HG02763 (cell line): ENCODE measurements around the gene MAPK1.
A peak's percentile ranks its signal among the peaks of the same experiment; 100 is the strongest.
"Not testable (repeated sequence)": the region's sequence is repeated elsewhere in the genome, so short reads cannot be mapped to it uniquely, and the experiment has no call there.

Source experiments
- ATAC-seq: cut with Tn5 transposase; IDR thresholded peaks from one replicate; pipeline ENCODE4 v1.9.1; 2021; ENCODE audit warnings: mild to moderate bottlenecking, moderate library complexity; ENCODE audit not compliant: unreplicated experiment

MAPK1 gene

DNA sequence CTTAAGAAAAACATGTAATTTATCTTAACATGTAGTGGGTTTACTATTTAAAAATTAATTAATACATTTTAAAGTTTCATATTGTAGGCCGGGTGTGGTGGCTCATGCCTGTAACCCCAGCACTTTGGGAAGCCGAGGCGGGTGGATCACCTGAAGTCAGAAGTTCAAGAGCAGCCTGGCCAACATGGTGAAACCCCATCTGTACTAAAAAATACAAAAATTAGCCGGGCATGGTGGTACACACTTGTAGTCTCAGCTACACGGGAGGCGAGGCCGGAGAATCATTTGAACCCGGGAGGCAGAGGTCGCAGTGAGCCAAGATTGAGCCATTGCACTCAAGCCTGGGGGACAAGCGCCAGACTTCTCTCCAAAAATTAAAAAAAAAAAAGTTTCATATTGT is 73.7 kb downstream of the MAPK1 start:
- ATAC-seq: not testable (repeated sequence)

DNA sequence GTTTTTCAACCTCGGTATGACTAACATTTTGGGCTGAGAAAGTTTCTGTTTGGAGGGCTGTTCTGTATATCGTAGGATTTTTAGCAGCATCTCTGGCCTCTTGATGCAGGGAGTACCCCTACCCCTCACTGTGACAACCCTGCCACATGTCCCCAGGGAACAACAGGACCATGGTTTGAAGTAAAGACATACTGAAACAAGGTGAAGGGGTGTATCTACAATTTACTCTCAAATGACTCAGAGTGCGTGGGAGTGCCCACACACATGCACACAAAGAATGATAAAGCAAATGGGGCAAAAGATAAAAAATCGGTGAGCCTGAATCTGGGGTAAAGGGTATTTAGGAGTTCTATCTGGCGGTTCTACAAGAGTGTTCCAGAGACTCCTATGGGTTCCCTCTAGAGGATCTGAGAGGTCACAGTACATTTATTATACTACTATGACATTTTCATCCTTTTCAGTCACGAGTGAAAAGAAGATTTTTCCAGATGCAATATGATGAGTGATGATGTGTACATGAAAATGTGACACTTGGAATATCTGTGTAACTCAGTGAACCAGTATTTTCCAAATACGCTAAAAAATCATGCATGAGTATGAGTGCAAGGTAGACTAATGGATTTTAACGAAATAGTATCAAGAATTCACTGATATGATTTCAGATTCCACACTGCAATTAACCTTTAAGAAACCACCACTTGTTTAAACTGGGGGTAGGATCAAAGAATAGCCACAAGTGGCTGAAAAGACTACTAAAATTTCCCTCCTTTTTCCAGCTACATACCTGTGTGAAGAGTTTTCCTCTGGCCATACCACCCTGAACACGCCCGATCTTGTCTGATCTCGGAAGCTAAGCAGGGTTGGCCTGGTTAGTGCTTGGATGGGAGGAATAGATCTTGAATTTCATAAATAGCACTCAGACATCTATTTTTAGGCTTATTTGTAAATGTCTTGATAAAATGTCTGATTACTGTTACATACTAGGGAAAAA is 75.5 kb downstream of the MAPK1 start:
- peak; percentile 56 for ATAC-seq

DNA sequence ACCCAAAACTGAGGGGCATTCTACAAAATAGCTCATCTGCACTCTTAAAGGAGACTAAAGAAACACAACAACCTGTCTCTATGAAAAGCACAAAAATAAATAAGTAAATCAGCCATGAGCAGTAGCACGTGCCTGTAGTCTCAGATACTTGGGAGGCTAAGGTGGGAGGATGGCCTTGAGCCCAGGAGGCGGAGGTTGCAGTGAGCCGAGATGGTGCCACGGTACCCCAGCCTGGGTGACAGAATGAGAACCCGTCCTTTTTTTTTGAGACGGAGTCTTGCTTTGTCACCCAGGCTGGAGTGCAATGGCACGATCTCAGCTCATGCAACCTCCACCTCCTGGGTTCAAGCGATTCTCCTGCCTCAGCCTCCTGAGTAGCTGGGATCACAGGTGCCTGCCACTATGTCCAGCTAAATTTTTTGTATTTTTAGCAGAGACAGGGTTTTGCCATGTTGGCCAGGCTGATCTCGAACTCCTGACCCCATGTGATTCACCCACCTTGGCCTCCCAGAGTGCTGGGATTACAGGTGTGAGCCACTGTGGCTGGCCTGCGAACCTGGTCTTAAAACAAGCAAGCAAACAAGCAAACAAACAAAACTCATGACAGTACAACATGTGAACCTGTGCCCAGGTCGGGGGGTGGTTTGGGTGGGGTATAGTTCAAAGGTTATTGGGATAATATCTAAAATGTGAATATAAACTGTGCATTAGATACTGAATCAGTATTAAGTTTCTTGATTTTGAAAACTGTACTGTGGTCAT is 76.4 kb downstream of the MAPK1 start:
- not testable (repeated sequence) for ATAC-seq

DNA sequence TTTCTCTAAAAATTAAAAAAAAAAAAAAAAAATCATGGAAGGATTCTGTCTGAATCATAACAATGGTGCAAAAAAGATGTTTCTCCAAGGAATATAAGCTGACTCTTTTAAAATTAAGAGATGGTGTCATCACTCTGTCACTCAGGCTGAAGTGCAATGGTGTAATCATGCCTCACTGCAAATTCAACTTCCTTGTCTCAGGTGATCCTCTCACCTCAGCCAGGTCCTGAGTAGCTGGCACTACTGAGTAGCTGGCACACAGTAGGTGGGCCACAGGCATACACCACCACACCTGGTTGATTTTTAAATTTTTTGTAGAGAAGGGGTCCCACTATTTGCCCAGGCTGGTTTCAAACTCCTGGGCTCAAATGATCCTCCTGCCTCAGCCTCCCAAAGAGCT is 77.1 kb downstream of the MAPK1 start:
- no peak for ATAC-seq

DNA sequence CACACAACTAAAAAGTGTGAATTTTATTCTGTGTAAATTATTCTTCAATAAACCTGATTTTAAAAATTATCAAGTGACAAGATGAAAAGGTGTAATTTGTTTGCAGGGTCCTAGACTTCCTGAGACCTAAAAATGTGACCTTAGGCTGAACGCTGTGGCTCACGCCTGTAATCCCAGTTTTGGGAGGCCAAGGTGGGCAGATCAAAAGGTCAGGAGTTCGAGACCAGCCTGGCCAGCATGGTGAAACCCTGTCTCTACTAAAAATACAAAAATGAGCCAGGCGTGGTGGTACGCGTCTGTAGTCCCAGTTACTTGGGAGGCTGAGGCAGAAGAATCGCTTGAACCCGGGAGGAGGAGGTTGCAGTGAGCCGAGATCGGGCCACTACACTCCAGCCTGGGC is 79.9 kb downstream of the MAPK1 start:
- not testable (repeated sequence) for ATAC-seq

DNA sequence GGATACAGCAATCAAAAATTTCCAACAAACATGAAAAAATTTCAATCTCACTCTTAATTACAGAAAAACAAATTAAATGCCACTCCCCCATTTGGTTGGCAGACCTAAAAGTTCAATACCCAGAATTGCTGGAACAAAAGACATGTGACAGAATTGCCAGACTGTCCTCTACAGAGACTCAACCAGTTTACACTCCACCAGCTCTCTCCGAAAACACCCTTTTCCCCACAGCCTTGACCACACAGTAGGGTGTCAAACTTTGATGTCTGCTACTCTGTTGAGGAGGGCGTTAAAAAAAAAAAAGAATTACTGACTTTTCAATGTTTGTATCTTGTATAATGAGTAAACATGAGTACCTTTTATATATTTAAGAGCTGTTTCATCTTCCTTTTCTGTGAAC is 87.2 kb downstream of the MAPK1 start:
- no peak for ATAC-seq

DNA sequence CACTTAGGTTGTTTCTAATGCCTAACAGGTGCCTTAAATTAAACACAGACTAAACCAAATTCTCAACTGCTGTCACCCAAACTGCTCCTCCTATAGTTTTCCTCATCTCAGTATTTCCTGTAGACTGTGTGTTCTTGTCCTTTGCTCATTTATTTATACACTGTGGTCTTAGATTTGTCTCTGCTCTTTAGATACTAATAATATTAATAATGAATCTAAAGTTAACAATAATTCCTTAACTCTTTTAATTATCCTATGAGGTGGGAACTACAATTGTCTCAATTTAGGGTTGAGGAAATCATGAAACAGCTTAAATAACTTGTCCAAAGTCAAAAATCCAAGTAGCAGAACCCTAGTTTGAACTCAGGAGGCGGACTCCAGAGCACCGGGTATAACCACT is 88.0 kb downstream of the MAPK1 start:
- no peak for ATAC-seq

DNA sequence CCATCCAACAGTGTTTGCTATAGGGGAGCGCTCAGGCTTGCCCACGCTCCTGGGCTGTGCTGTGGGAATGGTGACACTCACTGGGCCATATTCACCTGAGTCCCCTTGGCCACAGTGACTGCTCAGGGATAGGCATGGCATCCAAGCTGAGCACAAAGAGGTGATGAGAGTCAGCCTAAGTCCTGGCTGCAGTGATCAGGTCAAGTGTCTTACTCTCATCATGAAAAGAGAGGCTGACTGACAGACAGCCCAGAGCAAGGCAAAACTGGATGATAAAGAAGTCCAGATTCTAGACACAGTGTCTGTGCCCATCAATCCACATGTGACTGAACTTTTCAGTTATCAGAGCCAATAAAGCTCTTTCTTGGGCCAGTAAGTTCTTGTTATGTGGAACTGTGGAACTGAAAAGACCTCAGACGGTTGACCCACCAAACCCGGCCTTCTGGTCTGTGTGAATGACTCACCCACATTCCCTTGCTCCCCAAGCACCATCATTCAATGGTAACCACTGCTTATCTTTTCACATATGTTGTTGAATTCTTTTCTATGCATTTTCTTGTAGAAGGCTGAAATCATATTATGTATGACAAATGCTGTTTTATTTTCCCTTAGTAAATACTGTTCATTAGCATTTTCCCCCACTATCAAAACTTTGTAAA is 88.6 kb downstream of the MAPK1 start:
- ATAC-seq: no peak

DNA sequence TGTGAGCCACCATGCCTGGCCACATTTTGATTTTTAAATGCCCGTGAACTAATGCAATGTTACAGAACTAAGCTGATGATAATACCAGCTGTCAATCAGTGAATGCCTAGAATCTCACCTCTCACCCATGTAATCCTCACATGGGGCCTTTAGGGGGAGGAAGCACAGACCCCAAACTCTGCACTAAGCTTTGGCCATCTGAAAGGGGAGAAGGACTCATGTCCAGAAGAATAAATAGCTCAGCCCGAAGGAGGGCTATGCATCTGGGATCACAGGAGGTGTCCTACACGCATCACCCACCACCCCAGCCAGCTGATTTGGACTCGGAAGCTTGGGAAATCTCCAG is 95.8 kb downstream of the MAPK1 start:
- ATAC-seq: no peak

DNA sequence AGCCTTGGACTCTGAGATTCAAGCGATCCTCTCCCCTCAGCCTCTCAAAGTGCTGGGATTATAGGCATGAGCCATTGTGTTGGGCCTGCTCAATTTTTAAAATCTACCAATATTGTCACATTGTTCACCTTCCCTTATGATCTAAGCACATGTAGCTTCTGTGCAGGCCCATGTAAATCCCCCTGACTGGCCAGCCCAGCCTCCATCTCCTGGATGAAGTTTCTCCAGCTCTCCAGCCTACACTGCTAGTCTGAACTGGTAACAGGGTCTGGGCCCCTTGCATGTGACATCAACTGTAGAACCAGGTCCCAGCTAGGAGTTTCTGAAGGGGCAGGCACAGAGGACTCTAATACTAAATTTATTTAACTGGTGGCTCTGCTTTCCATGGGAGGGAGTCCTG is 99.0 kb downstream of the MAPK1 start:
- no peak for ATAC-seq

DNA sequence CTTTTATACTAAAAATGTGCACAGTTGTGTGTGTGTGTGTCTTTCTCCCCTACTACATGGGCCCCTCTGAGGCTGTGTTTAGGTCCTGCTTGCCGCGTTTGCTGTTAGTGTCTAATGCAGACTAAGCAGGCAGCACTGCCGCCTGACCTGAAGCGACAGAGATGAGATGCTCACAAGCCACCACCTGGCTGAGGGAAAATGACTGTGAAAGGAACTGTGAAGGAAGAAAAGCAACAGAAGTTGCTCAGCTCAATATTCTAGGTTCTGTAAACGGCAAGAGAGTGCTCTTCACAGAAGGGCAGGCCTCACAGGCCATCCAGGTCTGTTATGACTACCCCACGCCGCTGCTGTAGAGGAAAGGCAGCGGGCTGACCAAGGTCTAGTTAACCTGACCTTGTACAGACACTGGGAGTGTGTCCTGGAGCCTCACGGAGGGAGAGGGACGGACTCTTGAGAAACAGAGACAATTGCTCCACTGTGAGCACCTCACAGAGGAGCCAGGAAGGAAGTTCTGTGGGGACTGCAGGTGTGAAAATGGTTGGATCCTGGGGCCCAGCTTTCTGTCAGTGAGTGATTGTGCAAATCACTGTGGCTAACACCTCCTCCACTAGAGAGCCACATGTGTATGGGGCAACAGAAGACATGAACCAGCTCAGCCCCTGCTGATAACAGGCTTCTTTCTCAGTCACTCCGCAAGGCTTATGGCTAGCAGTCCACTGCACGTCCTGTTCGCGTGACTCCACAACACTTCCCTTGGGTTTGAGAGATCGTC is 100.6 kb downstream of the MAPK1 start:
- no peak for ATAC-seq

DNA sequence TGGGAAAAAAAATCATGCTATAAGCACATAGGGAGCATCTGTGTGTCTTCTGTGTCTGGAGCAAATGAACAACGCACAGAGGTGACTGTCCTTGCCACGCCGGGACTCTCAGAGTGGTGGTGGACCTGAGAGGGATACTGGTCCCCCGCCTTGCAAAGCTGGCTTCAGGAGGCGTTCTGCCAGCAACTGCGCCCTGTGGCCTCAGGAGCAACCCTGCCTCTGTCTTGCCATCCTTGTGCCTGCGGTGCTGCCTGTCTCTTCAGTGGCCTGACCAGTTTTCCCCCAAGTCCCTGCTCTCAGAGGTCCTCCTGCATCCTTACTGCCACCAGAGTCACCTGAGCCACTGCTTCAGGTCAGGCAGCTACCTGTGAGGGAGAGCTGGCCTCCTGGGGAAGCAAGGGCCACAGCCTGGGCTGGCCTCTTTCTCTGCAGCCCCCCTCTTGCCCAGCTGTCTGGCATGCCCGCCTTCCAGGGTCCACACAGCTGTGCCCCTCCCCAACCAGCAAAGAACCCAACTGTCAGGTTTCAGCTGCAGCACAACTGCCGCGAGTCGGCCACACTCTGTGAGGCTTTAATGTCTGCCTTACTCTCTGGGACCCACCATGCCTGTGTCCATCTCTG is 101.4 kb downstream of the MAPK1 start:
- no peak for ATAC-seq

DNA sequence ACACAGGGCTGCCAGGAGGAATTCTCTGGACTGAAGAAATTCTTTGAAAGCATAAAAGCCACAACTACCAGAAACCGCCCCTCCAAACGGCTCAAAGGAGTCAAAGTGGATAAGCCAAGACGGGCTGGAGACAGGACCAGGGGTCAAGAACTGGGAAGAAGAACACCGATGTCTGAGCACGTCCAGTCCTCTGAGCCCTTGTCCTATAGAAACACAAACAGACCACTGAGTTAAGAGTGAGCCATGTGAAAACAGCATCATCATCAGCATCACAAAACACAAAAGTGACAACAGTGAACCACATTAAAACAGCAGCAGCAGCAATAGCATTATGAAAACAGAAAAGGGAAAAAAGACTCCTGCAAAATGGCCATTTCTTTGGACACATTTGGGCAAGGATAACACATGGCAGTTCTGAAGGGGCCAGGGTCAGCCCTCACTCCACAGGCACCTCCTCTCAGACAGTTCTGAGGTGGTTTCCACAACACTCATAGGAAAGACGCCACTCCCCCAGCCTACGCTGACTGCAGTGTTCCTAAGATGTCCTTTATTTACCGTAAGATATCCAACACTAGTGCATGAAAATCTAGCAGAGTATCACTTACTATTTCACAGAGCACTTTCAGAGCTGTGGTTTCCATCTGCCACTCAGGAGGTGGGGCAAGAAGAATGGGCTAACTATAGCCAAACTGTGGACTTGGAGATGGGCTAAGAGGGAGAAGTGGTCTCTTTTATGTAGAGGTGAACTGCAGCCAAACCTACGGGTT is 103.2 kb downstream of the MAPK1 start:
- ATAC-seq: no peak

DNA sequence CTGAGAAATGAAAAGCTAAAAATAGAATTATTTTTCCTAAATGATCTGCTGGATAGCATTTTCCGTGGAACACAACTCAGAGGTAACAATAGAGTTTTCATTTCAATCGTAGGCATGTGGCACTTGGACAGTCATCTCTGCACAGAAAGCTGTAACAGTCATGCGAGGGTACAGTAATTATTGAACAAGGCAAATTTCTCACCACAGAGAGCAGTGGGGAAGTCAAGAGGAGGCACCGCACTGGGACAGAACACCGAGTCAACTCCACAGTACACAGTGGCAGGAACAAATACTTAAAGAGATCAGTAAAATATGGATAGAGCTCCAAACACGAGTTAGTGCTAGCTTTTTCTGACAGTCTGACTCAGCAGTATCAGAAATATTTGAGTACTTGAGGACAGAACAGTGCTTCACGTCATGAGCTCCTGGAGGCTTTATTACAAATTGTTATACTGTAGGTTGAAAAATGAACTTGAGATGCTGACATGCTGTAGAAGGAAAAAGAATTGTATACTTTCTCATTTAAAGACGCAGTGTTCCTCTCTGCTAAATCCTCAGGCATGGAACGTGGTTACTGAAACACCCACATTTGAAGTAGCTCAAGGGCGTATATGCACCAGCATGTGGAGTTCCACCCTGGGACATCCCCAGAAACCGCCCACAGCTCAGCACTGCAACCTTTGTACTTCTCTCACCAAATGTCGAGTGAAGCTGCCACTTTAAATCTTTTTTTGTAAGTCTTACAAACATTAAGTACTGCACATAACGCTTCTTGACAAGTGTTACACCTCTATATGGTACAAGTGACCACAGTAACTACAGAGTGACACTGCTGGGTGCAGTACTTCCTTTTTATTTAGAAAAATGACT is 104.5 kb downstream of the MAPK1 start:
- no peak for ATAC-seq

DNA sequence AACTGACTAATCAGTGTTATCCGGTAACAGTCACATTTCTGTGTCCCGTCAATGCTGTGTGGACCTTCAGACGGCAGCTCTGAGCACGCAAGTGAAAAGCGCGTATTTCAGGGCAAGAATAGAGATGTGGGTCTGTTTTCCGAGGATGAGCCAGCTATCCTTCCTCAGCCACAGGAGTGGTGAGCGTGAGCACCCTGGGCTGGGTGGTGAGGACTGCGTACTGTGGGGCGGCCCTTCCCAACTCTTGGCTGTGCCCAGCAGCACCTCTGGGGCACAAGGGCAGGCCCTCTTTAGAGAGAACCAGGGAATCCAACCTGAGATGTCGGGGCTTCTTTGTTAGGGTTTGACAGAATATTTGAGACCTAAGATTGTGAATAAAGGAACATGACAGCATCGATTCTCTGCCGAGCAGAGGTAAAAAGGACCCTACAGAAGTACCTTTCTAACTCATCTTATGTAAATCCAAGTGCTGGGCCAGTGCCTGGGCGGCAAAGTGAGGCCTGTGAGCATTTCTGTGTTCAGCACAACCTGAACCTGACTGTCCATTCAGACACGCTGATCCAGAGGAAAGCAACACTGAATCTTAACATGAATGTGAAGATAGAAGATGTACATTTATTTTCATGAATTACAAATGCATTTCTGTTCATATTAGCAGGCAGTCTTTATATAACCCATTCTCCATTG is 105.3 kb downstream of the MAPK1 start:
- ATAC-seq: no peak

DNA sequence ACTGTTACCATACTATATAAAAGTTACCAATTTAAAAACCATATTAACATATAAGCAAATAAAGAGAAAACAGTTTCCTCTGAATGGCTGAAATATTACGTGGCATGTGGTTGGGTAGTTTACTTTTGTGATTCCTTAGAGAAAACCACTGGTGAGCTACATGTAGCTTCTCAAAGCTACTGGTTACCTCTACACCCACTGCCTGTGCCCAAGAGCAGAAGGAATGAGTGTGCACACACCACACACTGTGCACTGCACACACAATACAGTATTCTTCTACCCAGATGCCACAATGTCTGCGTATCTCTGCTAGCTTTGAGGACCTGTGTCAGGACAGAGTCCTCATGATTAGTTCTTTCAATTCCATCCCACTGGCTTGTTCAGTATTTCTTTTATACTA is 106.4 kb downstream of the MAPK1 start:
- no peak for ATAC-seq

DNA sequence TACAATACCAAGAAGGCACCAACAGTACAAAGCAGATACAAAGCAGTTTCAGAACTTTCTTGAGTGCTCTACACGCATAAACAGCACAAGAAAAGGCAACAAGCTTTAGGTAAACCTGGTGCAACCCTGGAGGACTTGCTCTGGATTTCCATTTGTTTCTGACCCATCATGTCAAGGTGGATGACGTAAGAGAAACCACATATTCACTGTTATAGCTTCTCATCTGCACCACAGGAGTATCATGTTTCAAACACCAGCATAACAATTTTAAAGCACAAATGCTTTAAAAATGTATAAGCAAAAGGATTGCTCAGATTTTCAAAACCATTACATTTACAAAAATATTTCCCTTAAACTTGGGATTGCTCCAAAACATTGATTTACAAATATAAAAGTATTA is 106.8 kb downstream of the MAPK1 start:
- no peak for ATAC-seq
